DMS79 (cell line): ENCODE results near the gene COX19.
"Not testable (repeated sequence)": the region's sequence is repeated elsewhere in the genome, so short reads cannot be mapped to it uniquely, and the experiment has no call there.

Experiments used
- DNase-seq: peaks from one replicate; lab custom pipeline; 2025; lab: John Stamatoyannopoulos, UW

COX19 gene

DNA sequence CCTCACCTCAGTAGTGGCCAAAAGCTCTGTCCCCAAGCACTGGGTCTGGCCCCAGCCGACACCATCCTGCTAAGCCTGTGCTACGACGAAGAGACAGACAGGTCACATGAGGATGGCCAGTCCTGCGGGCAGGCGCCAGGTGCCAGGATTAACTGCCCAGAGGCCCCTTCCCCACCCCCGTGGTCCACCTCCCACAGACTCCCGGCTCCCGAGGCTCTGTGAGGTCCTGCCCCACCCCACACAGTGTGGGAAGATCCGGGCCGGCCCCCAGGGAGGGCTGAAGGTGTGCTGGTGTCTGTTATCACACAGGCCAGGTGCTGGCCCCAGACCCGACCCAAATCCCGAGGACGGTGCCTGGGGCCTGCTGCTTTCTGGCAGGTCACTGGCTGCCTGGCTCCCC is 34.9 kb upstream of the COX19 start:
- DNase-seq: no peak

DNA sequence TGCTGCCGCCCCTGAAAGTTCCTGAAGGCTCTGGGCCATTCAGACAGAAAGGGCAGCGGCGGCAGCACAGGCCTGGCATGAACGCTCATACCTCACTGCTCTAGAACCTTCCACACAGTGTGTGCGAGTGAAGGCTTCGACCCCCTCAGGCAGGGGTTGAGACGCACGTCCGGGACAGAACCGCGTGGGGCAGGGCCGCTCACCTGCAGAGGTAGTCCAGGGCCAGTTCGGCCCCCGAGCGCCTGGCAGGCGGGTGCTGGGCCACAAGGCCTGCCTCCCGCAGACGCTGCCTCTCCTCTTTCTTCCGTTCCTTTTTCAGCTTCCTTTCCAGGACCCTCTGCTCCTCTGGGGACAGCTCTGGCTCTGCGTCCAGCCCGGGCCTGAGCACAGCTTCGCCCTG is 34.4 kb upstream of the COX19 start:
- DNase-seq: no peak

GRCh38 chr7:1008733-1009363 is 33.5 kb upstream of the COX19 start:
- no peak for DNase-seq

DNA sequence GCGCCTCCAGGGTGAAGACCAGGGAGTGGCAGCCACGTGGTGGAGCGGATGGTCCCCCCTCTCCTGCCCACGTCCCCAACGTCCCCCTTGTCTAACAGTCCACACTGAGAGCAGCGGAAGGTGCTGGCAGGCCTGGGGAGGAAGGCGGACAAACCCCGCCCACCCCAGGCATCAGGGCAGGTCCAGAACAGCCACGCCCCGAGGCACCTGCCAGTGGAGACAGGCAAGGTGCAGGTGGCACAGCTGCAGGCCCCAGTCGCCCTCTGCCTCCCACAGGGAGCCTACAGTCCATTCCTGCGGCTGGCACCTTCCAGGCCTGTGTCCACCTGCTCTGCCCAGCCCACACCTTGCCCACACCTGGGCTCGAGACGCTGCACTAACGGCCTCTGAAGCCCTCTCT is 32.6 kb upstream of the COX19 start:
- DNase-seq: no peak

DNA sequence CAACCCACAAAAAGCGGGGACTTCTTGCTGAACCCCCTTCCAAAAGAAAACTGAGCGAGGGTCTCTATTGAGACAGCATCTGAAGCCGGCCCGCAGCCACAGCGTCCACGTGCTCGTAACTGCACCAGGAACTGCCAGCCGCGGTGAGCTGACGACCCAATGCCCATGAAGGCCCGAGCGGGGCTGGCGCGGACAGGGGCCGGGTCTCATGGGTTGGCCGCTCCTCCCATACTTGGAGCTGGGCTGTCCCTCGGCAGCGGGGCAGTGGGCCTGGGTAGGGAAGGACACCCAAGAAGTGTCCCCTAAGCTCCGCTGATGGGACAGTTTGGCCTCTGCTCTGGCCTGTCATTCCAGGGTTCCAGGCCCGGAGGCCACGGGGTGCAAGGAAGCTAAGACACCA is 30.0 kb upstream of the COX19 start:
- no peak for DNase-seq

DNA sequence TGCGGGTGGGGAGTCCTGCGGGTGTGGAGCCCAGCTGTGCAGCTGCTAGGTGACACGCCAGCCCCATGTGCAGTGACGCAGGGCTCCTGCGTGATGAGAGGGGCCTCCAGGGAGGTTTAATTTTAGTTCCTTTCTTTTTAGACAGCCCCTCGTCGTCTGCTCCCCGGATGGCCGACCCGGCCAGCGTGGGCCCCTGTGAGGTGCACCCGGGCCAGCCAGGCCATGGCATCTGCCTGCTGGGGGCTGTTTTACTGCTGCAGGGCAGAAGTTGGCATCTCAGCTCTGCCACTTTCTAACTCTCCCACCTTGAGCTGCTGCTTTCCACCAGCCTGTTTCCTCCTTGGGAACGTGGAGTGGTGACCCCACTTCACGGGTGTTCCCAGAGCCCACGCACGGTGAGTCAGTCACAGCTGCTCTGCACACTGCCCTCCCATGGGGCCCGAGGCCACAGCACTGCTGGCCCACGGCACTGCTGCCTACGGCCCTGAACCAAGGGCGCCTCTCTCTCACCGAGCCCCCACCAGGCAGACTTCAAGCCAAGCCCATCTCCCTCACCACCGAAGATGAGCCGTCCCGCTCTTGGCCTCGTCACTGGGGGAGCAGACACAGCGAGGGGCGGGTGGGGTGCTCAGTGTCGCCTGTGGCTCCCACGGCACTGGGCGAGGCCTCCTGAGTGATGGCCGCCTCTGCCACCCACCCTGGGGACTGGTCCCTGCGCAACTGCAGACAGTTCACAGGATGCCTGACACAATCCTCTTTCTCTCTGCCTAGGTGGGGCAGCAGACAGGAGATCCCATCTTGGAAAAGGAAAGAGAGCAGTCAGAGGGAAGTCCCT is 28.9 kb upstream of the COX19 start:
- DNase-seq: no peak

DNA sequence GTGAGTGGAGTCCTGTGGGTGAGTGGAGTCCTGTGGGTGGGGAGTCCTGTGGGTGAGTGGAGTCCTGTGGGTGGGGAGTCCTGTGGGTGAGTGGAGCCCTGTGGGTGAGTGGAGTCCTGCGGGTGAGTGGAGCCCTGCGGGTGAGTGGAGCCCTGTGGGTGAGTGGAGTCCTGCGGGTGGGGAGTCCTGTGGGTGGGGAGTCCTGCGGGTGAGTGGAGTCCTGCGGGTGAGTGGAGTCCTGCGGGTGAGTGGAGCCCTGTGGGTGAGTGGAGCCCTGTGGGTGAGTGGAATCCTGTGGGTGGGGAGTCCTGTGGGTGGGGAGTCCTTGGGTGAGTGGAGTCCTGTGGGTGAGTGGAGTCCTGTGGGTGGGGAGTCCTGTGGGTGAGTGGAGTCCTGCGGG is 27.1 kb upstream of the COX19 start:
- DNase-seq: not testable (repeated sequence)

GRCh38 chr7:1002026-1002425 is 26.7 kb upstream of the COX19 start:
- not testable (repeated sequence) for DNase-seq

- not testable (repeated sequence) for DNase-seq
Observed at GRCh38 chr7:1001069-1001770, 25.9 kb upstream of the COX19 start.

GRCh38 chr7:999941-1000935 is 24.9 kb upstream of the COX19 start:
- DNase-seq: no peak

GRCh38 chr7:999149-999879 is 24.0 kb upstream of the COX19 start:
- DNase-seq: no peak

DNA sequence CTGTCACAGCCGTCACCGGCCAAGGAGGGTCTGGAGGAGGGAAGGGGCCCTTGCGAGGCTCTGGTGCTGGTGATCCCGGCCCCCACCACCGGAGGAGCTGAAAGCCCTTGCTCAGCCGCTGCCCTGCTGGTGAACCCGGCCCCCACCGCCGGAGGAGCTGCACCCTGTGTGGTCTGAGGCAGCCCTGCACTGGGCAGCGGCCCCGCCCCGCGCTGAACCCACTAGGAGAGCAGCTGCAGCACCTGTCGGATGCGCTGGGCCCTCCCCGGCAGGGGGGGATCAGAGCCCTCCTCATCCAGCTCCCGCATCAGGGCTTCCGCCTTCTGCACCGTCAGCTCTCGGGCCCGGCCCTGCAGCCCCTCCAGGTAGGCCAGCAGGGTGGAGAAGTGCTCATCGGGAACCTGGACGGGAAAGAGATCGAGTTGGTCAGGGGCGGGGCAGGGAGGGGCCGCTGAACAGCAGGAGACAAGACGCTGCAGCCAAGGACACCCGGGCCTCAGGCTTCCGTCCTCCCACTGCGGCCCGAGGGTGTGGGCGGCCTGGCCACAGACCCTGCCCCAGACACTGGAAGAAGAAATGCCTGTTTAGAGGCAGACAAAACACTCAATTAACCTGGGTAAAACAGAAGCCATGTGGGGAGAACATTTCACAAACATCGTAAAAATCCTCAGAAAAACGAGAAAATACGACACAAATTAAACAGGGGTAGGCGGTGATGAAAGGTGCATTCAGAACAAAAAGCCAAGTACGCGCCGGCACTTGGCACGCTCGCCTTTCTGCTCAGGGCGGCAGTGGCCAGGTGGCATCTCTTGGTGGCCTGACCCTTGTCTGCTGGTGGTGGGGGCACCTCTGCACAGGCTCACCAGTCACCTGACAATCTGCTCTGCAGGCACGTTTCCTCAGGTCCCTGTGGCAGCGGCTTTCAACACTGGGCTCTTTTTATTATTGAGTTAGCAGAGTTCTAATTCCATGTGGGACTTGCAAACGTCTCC is 22.4 kb upstream of the COX19 start:
- no peak for DNase-seq

GRCh38 chr7:996079-996872 is 20.9 kb upstream of the COX19 start:
- no peak for DNase-seq

DNA sequence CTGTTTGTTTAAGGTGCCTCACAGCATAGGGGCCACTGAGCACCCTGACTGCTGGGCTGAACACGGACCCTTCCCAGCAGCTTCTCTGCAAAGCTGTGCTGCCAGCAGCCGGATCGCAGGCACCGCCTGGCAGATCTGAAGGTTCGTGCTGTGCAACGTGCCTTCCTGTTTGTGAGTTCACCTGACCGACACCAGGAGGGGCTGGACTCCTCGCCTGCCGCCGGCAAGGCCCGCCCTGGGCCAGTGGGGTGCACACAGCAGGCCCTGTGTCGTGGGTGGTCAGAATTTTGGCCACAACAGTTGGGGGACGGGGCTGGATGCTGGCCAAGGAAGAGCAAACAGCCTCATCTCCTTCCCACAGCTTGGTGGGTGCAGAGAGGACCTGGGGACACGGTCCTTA is 20.2 kb upstream of the COX19 start:
- no peak for DNase-seq

DNA sequence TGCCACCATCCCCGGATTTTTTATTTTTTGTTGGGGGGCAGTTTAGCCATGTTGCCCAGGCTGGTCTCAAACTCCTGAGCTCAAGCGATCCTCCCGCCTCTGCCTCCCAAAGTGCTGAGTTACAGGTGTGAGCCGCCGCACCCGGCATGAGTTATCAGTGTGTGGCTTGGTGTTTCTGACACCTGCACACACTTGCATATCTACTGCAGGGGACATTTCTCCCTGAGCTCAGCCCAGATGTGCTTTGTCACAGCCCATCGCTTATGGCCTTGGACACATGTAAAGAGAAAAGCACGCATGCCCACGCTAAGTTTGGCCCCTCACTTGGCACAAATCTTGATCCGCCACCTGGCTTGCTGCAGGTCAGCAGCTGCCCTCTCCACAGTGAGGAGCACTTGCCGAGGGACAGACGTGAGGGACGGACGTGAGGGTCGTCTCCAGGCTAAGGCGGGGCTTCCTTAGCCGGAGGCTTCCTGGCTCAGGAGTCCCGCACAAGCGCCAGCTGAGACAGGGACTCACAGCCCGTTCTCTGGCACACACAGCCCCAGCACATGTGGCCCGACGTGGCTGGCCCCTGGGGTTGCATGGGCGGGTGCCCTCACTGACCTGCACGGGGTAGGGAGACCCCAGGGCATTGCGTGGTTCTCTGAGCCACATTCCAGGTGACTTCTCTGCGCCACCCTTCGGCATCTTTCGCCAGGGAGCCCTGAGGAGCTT is 19.4 kb upstream of the COX19 start:
- DNase-seq: no peak

- peak; percentile 77 for DNase-seq
Observed at GRCh38 chr7:992709-993607, 17.6 kb upstream of the COX19 start.
